Mesodermal cell (in vitro differentiated cells): ENCODE results near the gene NEDD4L.
"Not testable (repeated sequence)": the region's sequence is repeated elsewhere in the genome, so short reads cannot be mapped to it uniquely, and the experiment has no call there.

ENCODE experiments used
- H3K27ac ChIP-seq: 2 replicates; pipeline ENCODE4 v1.7.0; 2013; ENCODE audit warnings: mild to moderate bottlenecking, low read depth, low read length, moderate library complexity; ENCODE audit not compliant: severe bottlenecking
- H3K36me3 ChIP-seq: 2 replicates; pipeline ENCODE4 v1.7.1; 2013; ENCODE audit warnings: mild to moderate bottlenecking, low read length, moderate library complexity; ENCODE audit not compliant: control insufficient read depth, insufficient read depth
- H3K4me1 ChIP-seq: one replicate; pipeline ENCODE4 v1.7.1; 2013; ENCODE audit warnings: mild to moderate bottlenecking, low read length; ENCODE audit not compliant: insufficient read depth, control insufficient read depth, poor library complexity, severe bottlenecking
- H3K4me3 ChIP-seq: 2 replicates; pipeline ENCODE4 v1.7.0; 2013; ENCODE audit warnings: low read length, control low read depth, mild to moderate bottlenecking; ENCODE audit not compliant: insufficient read depth, poor library complexity, severe bottlenecking; ENCODE audit errors: extremely low read depth
- H3K9me3 ChIP-seq: 2 replicates; pipeline ENCODE4 v1.7.1; 2013; ENCODE audit warnings: mild to moderate bottlenecking, low read length, moderate library complexity; ENCODE audit not compliant: control insufficient read depth
- WGBS, 2 experiments: methylation state at CpG; one replicate each; pipeline ENCODE4 v1.1.5; 2013; ENCODE audit warnings: missing lambda C conversion rate in 2 of 2; ENCODE audit not compliant: insufficient coverage in 2 of 2; 5-methylcytosine and 5-hydroxymethylcytosine counted together

NEDD4L gene

GRCh38 chr18:58370038-58370580, 326.1 kb downstream of the NEDD4L start:
- Histone ChIP-seq H3K27ac (no peak overlapping the region), H3K4me1 (no peaks in the 10 kb centered on the region), H3K36me3 (peaks cover 22% of the 10 kb centered on the region), H3K4me3 (no peak overlapping the region), H3K9me3 (no peaks in the 10 kb centered on the region)
- WGBS, 2 experiments, result 95 to 98% methylated on average over 8 to 10 of the region's 10 CpGs

GRCh38 chr18:58370612-58371011, 326.6 kb downstream of the NEDD4L start:
- Histone ChIP-seq H3K9me3 (no peaks in the 10 kb centered on the region), H3K27ac (no peak overlapping the region), H3K4me1 (no peaks in the 10 kb centered on the region), H3K36me3 (peaks cover 22% of the 10 kb centered on the region), H3K4me3 (no peak overlapping the region)
- WGBS, 2 experiments, result 96 to 100% methylated on average over 2 to 4 of the region's 5 CpGs

GRCh38 chr18:58373481-58373880, 329.5 kb downstream of the NEDD4L start:
- H3K4me3 ChIP-seq, result no peak overlapping the region
- 96 to 100% methylated on average over 1 to 3 of the region's 5 CpGs for WGBS, 2 experiments
- peaks cover 9% of the 10 kb centered on the region for H3K36me3 ChIP-seq
- no peaks in the 10 kb centered on the region for H3K4me1 ChIP-seq
- H3K9me3 ChIP-seq, result no peaks in the 10 kb centered on the region
- H3K27ac ChIP-seq, result no peak overlapping the region

GRCh38 chr18:58375051-58375450, 331.0 kb downstream of the NEDD4L start:
- no peak overlapping the region for H3K4me3 ChIP-seq
- peaks cover 9% of the 10 kb centered on the region for H3K36me3 ChIP-seq
- no peaks in the 10 kb centered on the region for H3K4me1 ChIP-seq
- 92 to 96% methylated on average over 8 of the region's 8 CpGs for WGBS, 2 experiments
- H3K9me3 ChIP-seq, result no peaks in the 10 kb centered on the region
- no peak overlapping the region for H3K27ac ChIP-seq

GRCh38 chr18:58378411-58379379, 334.7 kb downstream of the NEDD4L start:
- Histone ChIP-seq H3K9me3 (no peaks in the 10 kb centered on the region), H3K4me1 (no peaks in the 10 kb centered on the region), H3K4me3 (no peak overlapping the region), H3K27ac (no peak overlapping the region), H3K36me3 (peaks cover 3% of the 10 kb centered on the region)
- 88 to 92% methylated on average over 25 to 27 of the region's 28 CpGs for WGBS, 2 experiments

GRCh38 chr18:58379443-58379842, 335.4 kb downstream of the NEDD4L start:
- no peak overlapping the region for H3K27ac ChIP-seq
- H3K4me1 ChIP-seq, result no peaks in the 10 kb centered on the region
- 83% methylated on average over 14 to 15 of the region's 15 CpGs for WGBS, 2 experiments
- H3K9me3 ChIP-seq, result no peaks in the 10 kb centered on the region
- peaks cover 6% of the 10 kb centered on the region for H3K36me3 ChIP-seq
- no peak overlapping the region for H3K4me3 ChIP-seq

GRCh38 chr18:58380113-58380512, 336.1 kb downstream of the NEDD4L start:
- H3K4me1 ChIP-seq, H3K4me3 ChIP-seq, H3K27ac ChIP-seq, H3K9me3 ChIP-seq, H3K36me3 ChIP-seq: not testable (repeated sequence)
- 100% methylated on average over 1 of the region's 4 CpGs; no CpG with 5 or more reads in 1 of the 2 experiments for WGBS, 2 experiments

GRCh38 chr18:58381676-58382411, 337.8 kb downstream of the NEDD4L start:
- Histone ChIP-seq H3K9me3 (no peaks in the 10 kb centered on the region), H3K4me3 (no peak overlapping the region), H3K27ac (no peak overlapping the region), H3K36me3 (peaks cover 17% of the 10 kb centered on the region), H3K4me1 (no peaks in the 10 kb centered on the region)
- 93 to 96% methylated on average over 7 to 8 of the region's 12 CpGs for WGBS, 2 experiments

- Histone ChIP-seq H3K9me3 (no peaks in the 10 kb centered on the region), H3K4me3 (no peak overlapping the region), H3K27ac (no peak overlapping the region), H3K4me1 (no peaks in the 10 kb centered on the region), H3K36me3 (peaks cover 17% of the 10 kb centered on the region)
- no CpG with 5 or more reads among the region's 2 CpGs for WGBS, 2 experiments
These were observed 338.4 kb downstream of the NEDD4L start for GRCh38 chr18:58382446-58382845.

- Histone ChIP-seq H3K27ac (no peak overlapping the region), H3K36me3 (peaks cover 29% of the 10 kb centered on the region), H3K4me3 (no peak overlapping the region), H3K4me1 (no peaks in the 10 kb centered on the region), H3K9me3 (no peaks in the 10 kb centered on the region)
- WGBS, 2 experiments, result 93 to 94% methylated on average over 12 to 13 of the region's 13 CpGs
These were observed 341.4 kb downstream of the NEDD4L start for GRCh38 chr18:58385472-58385871.
